PC-3 (cell line): ENCODE results near the gene OR10G8. TPM values are rescaled to one million over a fixed set of nuclear protein-coding genes. Genes with fewer than 3 reads are reported as not detected.

ENCODE experiments used
- total RNA-seq: library from RNA; depleted of rRNA; stranded (reverse); fragments of >200 nt; gene quantifications from 2 replicates; pipeline ENCODE4 v1.2.3, GENCODE V29; 2014; rRNA removed

OR10G8 gene
- total RNA-seq, 1 experiment from 2014 or later = not detected

Other genes with a start within 250 kb of the OR10G8 start
- not detected in 2 replicates for gene OR6M1, start 220.4 kb upstream of the OR10G8 start, total RNA-seq
- gene TMEM225, start 141.1 kb upstream of the OR10G8 start, total RNA-seq = not detected in 2 replicates
- gene OR8D4, start 124.6 kb upstream of the OR10G8 start, total RNA-seq = not detected in 2 replicates
- not detected in 2 replicates for gene OR4D5, start 87.2 kb upstream of the OR10G8 start, total RNA-seq
- gene OR6T1, start 83.0 kb upstream of the OR10G8 start, total RNA-seq = not detected in 2 replicates
- not detected in 2 replicates for gene OR10S1, start 49.0 kb upstream of the OR10G8 start, total RNA-seq
- not detected in 2 replicates for gene OR10G6, start 31.6 kb upstream of the OR10G8 start, total RNA-seq
- gene OR10G4, start 13.8 kb upstream of the OR10G8 start, total RNA-seq = not detected in 2 replicates
- gene OR10G9, start 3.8 kb upstream of the OR10G8 start, total RNA-seq = not detected in 2 replicates
- gene OR10G7, start 14.5 kb downstream of the OR10G8 start, total RNA-seq = not detected in 2 replicates
- 0.17 TPM in 1 of 2 replicates, not detected in the other for gene VWA5A, start 88.7 kb downstream of the OR10G8 start, total RNA-seq
- gene OR10D3, start 156.5 kb downstream of the OR10G8 start, total RNA-seq = 0.15 and 0.29 TPM in 2 replicates
- not detected in 2 replicates for gene OR8G1, start 214.3 kb downstream of the OR10G8 start, total RNA-seq
- gene OR8G5, start 229.6 kb downstream of the OR10G8 start, total RNA-seq = 0.26 and 0.46 TPM in 2 replicates